Smooth muscle cell (in vitro differentiated cells): ENCODE results near the gene SUPT16H. TPM values are rescaled to one million over a fixed set of nuclear protein-coding genes. Genes with fewer than 3 reads are reported as not detected.

ENCODE experiments used
- DNase-seq: peaks from one replicate; lab custom pipeline; 2025; ENCODE audit not compliant: unreplicated experiment; lab: John Stamatoyannopoulos, UW
- H2AFZ ChIP-seq: fragments of 200-600 bp; sonication (generic); 2 replicates; pipeline ENCODE4 v1.6.0; 2016; ENCODE audit warnings: antibody characterized with exemption, low read depth, mild to moderate bottlenecking
- H3F3A ChIP-seq: fragments of 200-600 bp; sonication (generic); 2 replicates; pipeline ENCODE4 v1.6.0; 2017; ENCODE audit warnings: antibody characterized with exemption, low read depth
- H3K27ac ChIP-seq: fragments of 200-600 bp; sonication (generic); 2 replicates; pipeline ENCODE4 v1.5.1; 2016; ENCODE audit warnings: low read depth, mild to moderate bottlenecking
- H3K27me3 ChIP-seq: fragments of 200-600 bp; sonication (generic); 2 replicates; pipeline ENCODE4 v1.6.1; 2016; ENCODE audit warnings: low read depth, mild to moderate bottlenecking
- H3K36me3 ChIP-seq: fragments of 200-600 bp; sonication (generic); 2 replicates; pipeline ENCODE4 v1.5.1; 2016; ENCODE audit warnings: low read depth
- H3K4me1 ChIP-seq: fragments of 200-600 bp; sonication (generic); 2 replicates; pipeline ENCODE4 v1.5.1; 2016; ENCODE audit warnings: low read depth
- H3K4me2 ChIP-seq: fragments of 200-600 bp; sonication (generic); 2 replicates; pipeline ENCODE4 v1.6.0; 2016; ENCODE audit warnings: mild to moderate bottlenecking
- H3K4me3 ChIP-seq: fragments of 200-600 bp; sonication (generic); 2 replicates; pipeline ENCODE4 v1.5.1; 2016; ENCODE audit warnings: mild to moderate bottlenecking
- H3K79me2 ChIP-seq: fragments of 200-600 bp; sonication (generic); 2 replicates; pipeline ENCODE4 v1.6.0; 2016; ENCODE audit warnings: low read depth, mild to moderate bottlenecking
- H3K9ac ChIP-seq: fragments of 200-600 bp; sonication (generic); 2 replicates; pipeline ENCODE4 v1.6.0; 2016; ENCODE audit warnings: low read depth
- H3K9me3 ChIP-seq: fragments of 200-600 bp; sonication (generic); replicated peaks from 2 replicates; pipeline ENCODE4 v1.5.1; 2016; ENCODE audit warnings: low read depth
- H4K20me1 ChIP-seq: fragments of 200-600 bp; sonication (generic); 2 replicates; pipeline ENCODE4 v1.6.0; 2016; ENCODE audit warnings: low read depth
- CTCF ChIP-seq: fragments of 200-600 bp; sonication (generic); IDR thresholded peaks from 2 replicates; pipeline ENCODE4 v1.5.1; 2017; ENCODE audit warnings: borderline replicate concordance, mild to moderate bottlenecking, antibody characterized with exemption; ENCODE audit not compliant: insufficient read depth, poor library complexity, severe bottlenecking
- WGBS: methylation state at CpG from one replicate; pipeline ENCODE4 v1.1.7; 2016; ENCODE audit warnings: low lambda C conversion rate; 5-methylcytosine and 5-hydroxymethylcytosine counted together
- polyA plus RNA-seq: library from polyadenylated mRNA; unstranded; fragments of >200 nt; fragmentation: Nextera tagmentation; extraction: Ambion mirVana; gene quantifications from 2 replicates; pipeline ENCODE4 v1.2.1, GENCODE V29; 2016
- total RNA-seq: library from RNA; depleted of rRNA; stranded (reverse); fragments of >200 nt; gene quantifications from 2 replicates; pipeline ENCODE4 v1.2.3, GENCODE V29; 2014

The SUPT16H gene
- total and polyA plus RNA-seq, 2 experiments from 2014 or later = 52.3 to 68.0 TPM

GRCh38 chr14:21369949-21370679 is 13.7 kb downstream of the SUPT16H start:
- H3K4me3 ChIP-seq = no peak overlapping the region
- WGBS = 79% methylated on average over 4 of the region's 4 CpGs
- peaks cover 15% of the 10 kb centered on the region for H4K20me1 ChIP-seq
- no peak overlapping the region for H2AFZ ChIP-seq
- H3F3A ChIP-seq = no peaks in the 10 kb centered on the region
- H3K4me1 ChIP-seq = no peaks in the 10 kb centered on the region
- no peaks in the 10 kb centered on the region for H3K27me3 ChIP-seq
- no peaks in the 10 kb centered on the region for H3K9me3 ChIP-seq
- no peak overlapping the region for H3K27ac ChIP-seq
- peaks cover 35% of the 10 kb centered on the region for H3K36me3 ChIP-seq
- no peak for DNase-seq
- no peak overlapping the region for H3K9ac ChIP-seq
- no peak for TF ChIP-seq CTCF
- no peak overlapping the region for H3K4me2 ChIP-seq
- H3K79me2 ChIP-seq = peaks cover 7% of the 10 kb centered on the region

- no peak overlapping the region for H3K4me3 ChIP-seq
- no peak for DNase-seq
- peaks cover 45% of the 10 kb centered on the region for H3K36me3 ChIP-seq
- no peaks in the 10 kb centered on the region for H4K20me1 ChIP-seq
- H3K27ac ChIP-seq = no peak overlapping the region
- no peaks in the 10 kb centered on the region for H3K4me1 ChIP-seq
- H3K9ac ChIP-seq = no peak overlapping the region
- no peaks in the 10 kb centered on the region for H3K9me3 ChIP-seq
- no peak for TF ChIP-seq CTCF
- H2AFZ ChIP-seq = no peak overlapping the region
- H3K79me2 ChIP-seq = no peaks in the 10 kb centered on the region
- H3F3A ChIP-seq = no peaks in the 10 kb centered on the region
- no peak overlapping the region for H3K4me2 ChIP-seq
- no peaks in the 10 kb centered on the region for H3K27me3 ChIP-seq
- 99% methylated on average over 6 of the region's 6 CpGs for WGBS
Observed at GRCh38 chr14:21367582-21368144, 16.2 kb downstream of the SUPT16H start.

- H3K4me3 ChIP-seq = no peak overlapping the region
- peaks cover 66% of the 10 kb centered on the region for H3K36me3 ChIP-seq
- DNase-seq = no peak
- H3K27ac ChIP-seq = no peak overlapping the region
- H3K4me2 ChIP-seq = no peak overlapping the region
- H3K79me2 ChIP-seq = no peaks in the 10 kb centered on the region
- H3K27me3 ChIP-seq = no peaks in the 10 kb centered on the region
- no peak overlapping the region for H2AFZ ChIP-seq
- no peaks in the 10 kb centered on the region for H3K9me3 ChIP-seq
- H3F3A ChIP-seq = peaks cover 5% of the 10 kb centered on the region
- H3K4me1 ChIP-seq = no peaks in the 10 kb centered on the region
- H3K9ac ChIP-seq = no peak overlapping the region
- H4K20me1 ChIP-seq = peaks cover 6% of the 10 kb centered on the region
- no peak for TF ChIP-seq CTCF
- 97% methylated on average over 4 of the region's 4 CpGs for WGBS
Observed at GRCh38 chr14:21356511-21356910, 27.3 kb downstream of the SUPT16H start.
